NCI-H1694 (cell line): ENCODE results near the gene BCAS3.

Experiments used
- DNase-seq: peaks from one replicate; lab custom pipeline; 2025; lab: John Stamatoyannopoulos, UW

BCAS3 gene

DNA sequence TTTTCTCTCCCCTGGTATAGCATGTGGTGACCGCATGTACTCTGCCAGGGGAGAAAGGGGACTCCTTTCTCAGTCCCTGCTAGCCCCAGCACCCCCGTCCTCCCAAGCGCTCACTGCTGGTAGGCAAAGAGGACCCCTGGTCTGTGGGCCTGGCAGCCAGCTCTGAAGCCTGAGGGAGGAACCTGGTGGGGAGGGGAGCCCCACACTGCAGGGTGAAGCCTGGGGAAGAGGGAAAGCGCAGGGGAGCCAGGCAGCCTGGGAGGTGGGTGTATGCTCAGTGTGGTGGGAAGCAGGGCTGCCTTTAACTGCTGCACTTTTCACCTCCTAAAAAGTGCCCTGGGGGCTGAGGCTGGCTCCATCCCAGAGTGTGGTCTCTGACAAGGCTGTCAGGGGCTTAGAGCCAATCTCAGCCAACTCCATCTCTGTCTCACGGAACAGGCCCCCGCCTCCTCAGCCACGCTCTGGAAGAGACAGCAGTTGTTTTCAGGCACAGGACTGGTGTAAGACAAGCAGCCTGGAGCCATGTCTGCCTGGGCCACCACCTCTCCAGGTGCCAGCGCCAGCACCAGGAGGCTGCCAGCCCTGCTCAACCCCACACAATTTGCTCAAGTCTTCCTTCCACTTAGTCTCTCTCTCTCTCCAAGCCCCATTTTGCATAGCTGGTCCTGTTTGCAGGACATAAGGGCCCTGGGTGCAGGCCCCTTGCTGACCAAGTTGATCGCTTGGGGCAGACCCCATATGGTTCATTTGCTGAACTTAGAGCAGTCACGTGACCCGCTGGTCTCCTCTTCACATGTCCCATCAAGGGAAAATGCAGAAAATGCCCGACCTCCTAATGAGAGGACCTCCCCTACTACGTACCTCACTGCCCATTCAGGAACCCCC lies 707.3 kb downstream of the BCAS3 start:
- DNase-seq: no peak

DNA sequence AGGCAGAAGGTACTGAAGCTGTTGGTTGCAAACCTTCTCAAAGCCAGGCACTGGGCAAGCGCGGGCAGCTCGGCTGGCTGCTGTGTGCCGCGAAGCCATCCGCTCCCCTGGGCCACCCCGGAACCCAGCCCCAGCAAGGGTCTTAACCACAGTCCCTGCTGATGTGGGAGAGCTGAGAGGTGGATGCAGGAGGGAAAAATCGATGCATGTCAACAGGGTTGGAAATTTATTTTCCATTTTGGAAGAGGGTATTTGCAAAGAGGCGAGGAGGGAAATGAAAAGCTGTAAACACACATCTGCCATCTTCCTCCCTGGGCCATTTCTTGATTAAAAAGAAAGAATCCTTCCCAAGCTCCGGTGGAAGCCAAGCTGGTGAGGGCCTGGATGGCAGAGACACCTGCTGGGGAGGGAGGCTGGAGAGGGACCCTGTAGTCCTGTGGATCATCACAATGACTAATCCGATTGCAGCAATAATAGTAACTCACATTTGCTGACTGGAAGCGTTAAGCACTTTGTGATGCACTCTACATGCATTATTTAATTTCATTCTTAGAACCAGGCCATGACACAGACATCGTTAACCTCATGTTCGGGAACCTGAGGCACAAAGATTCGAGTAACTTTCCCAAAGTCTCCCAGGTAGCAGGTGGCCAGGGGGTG lies 708.1 kb downstream of the BCAS3 start:
- no peak for DNase-seq

DNA sequence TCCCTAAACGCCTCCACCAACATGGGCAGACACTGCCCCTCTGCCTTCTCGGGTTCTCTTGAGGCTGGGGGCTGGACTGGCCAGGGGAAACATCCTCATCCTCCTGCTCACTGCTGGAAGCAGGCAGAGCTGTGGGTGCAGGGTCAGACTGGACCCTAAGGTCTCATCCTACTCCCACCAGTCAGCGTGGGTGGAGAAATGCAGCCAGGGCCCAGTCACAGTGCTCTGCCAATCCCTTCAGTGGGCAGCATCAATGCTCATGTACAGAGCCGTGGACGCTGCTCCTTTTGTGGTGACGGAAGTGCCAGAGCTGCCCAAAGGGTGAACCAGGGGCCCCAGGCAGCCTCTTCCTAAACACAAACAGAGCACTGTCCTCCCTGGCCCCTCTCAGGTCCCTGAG lies 708.6 kb downstream of the BCAS3 start:
- DNase-seq: no peak

DNA sequence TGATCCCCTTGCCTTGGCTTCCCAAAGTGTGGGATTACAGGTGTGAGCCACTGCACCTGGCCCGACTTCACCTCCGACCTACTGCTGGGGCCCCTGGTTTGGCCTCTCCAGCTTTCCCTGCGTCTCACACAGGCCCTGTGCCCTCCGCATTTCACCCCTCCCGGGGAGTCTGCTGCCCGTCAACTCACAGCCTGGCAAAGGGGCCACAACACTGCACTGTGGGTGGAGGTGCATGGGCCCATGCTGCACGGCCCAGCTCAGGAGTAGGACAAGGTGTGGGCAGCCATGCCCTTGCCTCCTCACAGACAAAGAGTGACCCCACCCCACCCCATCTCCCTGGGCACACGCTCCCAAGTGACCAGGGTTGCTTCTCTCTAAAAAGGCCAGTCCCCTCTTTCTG lies 709.4 kb downstream of the BCAS3 start:
- no peak for DNase-seq

DNA sequence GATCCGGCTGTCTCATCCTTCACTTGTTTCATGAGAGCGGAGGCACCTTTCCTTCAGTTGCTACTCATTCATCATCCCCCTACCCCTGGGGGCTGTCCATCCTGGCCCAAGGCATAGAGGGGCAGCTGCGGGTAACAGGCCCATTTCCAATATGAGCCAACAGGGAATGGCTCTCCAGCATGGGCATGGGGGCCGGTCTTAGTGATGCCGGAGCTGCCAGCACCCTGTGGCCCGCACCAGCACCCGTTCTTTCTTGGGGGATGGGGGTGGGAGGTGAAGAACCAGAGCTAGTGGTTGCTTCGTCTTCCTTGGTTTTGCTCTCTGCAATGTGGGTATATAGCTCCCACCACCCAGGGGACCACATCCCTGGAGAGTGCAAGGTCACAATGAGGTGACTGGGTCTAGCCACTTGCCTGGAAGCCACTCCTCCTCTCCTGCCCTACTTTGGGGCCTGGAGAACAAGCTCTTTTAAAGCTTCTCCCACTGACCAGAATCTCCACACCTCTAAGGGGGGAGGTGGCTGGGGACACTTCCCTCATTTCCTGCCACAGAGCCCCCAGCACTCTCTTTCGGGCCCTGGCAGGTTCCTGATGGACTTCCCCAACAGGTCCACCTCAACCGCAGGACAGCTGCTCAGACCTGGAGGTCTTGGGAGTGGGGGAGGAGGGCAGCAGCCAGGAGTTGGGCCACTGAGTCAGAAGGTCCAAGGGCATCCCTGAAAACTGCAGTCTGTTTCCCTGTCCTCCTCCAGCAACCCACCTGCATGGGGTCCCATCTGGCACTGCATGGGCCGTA lies 710.1 kb downstream of the BCAS3 start:
- DNase-seq: no peak

DNA sequence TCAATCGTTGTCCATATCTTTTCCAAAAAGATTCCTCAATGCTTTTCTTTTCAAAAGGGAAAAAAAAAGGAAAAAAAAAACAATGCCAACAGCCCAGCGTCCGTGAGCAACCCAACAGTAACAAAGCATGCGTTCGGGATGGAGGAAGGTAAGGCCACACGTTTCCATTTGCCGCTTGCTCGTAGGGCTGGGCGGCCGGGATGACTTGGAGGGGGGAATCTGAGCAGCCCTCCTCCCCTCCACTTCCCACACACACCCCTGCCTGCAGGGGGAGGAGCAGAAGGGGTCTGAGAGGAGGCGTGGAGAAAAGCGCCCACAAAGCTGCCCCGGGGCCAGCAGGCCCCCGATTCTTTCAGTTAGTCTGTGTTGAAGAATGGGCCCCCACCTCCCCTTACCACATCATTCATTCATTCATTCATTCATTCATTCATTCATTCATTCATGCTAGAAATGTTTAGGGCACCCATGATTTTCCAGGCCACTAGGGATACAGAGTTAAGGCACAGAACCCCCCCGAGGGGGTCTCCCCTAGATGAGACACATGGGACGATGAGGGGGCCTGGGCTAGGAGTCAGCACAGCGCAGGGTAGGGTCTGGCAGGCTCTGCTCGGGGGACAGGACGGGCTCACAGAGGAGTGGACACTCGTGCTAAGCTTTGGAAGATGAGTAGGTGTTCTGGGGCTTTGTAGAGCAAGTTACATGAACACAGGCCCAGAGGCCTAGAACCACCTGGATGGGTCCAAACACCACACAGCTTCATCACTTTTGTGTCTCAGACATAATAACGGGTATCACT lies 711.1 kb downstream of the BCAS3 start:
- no peak for DNase-seq

DNA sequence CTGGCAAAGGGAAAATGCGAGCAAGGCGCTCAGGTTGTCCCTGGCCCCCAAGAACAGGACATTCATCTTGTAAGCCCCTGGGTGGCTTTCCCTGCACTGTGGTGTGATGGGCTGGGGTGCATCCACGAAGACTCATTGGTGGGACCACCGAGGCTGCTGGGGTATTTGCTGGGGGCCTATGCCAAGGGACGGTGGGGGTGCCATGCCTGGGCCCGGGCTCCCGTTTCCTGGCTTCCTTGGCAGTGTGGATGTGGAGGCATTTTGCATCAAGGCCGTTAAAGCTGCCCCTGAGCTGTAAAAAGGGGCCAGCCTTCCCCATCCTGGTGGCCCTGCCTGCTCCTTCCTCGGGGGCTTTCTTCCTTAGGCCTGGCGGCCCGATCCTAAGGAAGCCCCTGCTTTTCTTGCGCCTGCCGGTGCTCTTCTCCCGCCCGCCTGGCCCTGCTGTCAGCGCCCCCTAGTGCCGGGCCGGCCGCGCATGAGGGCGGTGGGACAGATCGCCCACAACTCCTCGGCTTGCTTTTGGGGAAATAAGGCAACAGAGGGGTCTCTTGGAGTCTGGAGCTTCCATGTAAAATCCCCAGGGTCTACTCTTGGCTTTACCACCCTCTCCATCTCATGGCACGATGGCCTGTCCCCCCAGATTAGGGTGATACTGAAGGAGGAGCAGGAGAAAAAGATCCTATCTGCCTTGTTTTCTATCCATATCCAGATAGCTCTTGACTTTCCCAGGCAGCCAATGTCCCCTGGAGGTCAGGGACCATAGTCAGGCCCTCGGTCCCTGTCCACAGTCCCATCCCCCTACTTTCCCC lies 712.2 kb downstream of the BCAS3 start:
- no peak for DNase-seq

DNA sequence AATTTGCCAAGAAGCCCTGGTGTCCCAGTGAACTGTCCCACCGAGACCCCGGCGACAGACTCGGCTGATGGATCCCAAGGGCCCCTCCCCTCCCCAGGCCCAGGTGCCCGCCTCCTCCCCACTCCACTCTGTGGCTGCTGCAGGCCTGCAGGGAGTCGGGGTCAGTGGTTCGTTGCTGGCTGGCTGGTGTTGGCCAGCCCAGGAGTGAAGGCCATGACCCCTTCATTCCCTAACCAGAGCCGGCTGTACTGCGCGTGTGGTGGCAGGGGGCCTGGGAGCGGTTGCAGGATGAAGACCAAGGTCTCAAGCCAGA lies 712.8 kb downstream of the BCAS3 start:
- DNase-seq: no peak

DNA sequence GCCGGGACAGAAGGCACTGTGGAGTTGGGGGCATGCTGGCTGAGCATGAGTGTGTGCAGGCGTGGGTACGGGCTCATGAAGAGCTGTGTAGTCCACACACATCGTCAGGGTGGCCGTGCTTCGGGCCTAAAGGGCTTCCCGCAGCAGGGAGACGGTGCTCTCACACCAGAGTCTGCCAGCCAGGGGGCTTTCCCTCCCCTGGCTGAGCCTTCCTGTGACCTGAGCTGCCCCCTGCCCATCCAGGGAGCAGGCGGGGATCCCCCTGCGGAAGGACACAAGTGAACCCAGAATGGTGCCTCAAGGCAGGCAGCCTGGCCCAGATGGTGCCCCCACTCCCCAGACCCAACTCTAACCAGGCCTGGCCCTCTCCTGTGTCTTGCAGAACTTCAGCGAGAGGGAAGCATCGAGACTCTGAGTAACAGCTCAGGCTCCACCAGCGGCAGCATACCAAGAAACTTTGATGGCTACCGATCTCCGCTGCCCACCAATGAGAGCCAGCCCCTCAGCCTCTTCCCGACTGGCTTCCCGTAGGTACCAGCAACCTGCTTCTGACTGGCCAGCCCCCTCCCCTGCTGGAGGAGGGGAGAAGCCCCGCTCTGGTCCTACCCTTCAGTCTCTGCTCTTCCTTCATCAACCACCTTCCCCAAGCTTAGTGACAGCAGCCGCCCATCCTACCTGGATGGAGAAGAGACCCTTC lies 714.1 kb downstream of the BCAS3 start:
- no peak for DNase-seq

DNA sequence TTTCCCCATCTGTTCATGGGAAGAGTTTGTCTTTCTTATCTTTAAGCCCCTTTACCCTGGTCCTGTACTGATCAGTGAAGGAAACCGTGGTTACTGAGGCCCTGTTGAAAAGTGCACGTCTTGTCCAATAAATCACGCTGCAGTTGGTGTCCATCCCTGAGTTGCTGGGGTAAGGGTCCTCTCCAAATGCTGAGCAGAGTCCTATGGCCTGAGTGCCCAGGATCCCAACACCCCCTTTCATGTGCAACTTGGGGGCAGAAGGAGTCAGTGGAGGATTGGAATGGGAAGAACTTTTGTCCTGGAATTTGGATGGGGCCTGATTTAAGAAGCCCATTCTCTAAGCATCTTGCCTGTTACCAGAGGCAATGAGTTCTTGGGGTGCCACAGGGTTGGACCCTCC lies 715.0 kb downstream of the BCAS3 start:
- no peak for DNase-seq

DNA sequence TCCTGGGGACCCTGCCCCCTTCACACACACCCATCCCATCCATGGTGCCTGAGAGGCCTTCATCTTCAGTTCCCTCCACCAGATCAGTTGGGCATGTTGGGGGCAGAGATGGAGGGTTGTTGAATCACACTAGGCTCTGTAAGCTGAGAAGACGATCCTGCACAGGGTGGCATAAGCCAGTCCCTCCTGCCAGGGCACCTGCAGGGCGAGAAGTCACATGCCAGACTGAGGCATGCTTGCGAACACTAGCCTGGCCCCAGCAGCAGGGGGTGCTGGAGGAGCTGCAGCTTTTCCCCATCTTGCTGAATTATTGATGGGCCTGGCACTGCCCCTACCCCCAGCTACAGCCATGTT lies 715.9 kb downstream of the BCAS3 start:
- no peak for DNase-seq

DNA sequence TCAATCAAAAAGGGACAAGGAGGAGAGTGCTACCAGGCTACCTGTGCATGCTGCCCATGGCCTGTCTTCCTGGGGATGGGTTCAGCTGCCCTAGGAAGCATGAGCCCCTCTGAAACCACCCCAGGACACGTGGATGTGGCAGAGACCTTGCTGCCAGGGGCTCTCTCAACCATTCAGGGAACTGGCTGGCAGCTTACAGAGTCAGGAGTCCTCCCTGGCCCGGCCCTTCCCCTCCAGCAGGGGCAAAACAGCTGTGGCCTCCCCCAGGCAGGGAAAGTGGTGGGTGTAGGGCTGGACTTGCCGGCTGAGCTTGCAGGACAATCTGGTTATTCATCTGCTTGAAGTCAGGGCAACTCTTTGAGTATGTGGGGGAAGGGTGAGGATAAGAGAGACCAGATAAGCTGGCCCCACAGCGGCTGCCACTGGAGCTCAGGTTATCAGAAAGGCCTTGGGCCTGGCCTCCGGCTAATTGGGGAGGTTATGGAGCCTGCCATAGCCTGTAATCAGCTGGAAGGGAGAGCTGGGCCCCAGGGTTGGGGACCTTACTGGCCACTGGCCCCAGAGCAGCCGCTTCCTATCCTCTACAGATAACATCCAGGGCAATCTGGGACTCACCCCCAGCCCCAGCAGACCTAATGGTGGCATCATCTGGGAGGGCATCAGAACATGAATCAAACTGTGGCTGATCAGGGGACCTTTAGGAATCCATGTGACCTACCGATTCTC lies 716.4 kb downstream of the BCAS3 start:
- DNase-seq: no peak

DNA sequence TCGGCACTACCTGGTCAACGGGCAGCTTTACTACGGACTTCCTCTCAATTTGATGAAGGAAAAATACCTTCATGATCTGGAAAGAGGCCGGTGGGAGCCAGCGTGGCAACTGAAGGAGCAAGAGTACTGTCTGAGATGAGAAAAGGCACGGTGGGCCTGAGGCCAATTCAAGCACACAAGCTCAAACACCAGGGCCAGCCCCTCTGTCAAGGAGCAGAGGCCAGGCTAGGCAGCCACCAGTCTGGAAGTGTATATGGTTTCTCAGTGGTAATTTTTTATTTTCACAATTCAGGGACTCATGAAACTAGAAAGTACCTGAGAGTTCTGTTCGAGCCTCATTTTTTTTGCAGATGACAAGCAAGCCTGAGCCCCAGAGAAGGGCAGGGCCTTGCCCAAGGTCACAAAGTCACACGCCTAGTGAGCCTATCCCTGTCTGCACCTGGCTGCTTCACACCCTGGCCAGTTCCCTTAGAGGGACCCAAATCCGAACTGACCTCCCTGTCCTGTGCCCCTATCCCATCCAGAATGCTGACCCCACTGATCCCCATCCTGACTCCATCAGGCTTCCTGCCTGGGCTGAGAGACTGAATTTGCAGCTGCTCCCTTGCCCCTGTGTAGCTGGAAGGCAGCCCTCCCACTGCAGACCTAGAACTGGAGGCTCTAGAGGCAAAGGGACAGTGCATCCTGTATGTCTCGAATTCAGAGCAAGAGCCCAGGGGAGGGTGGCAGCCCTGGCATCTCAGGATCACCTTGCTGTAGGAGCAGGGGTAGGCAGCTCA lies 717.2 kb downstream of the BCAS3 start:
- no peak for DNase-seq

DNA sequence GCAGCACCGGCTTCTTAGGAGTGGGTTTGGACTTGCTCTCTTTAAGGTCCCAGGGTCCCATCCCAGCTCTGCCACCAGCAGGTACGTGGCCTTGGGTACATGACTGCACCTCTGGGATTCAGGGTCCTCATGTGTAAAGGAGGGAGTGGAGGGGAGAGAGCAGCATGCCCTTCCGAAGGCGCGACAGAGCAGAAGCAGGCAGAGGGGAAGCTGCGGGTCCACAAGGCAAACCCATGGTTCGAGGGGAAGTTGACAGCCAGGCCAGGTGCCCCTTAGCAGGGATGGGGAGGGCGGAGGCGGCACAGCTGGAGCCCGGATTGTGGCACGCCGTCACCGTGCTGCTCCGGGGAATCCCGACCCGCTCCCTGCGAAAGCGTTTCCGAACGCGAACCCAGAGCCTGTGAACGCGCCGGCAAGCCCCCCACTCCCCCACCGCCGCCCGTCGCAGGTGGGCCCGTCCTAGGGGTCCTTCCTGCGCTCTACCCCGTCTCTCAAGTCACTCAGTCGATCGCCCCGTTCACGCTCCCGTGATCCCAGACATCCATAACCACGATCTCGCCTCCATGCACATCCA lies 717.8 kb downstream of the BCAS3 start:
- DNase-seq: no peak

DNA sequence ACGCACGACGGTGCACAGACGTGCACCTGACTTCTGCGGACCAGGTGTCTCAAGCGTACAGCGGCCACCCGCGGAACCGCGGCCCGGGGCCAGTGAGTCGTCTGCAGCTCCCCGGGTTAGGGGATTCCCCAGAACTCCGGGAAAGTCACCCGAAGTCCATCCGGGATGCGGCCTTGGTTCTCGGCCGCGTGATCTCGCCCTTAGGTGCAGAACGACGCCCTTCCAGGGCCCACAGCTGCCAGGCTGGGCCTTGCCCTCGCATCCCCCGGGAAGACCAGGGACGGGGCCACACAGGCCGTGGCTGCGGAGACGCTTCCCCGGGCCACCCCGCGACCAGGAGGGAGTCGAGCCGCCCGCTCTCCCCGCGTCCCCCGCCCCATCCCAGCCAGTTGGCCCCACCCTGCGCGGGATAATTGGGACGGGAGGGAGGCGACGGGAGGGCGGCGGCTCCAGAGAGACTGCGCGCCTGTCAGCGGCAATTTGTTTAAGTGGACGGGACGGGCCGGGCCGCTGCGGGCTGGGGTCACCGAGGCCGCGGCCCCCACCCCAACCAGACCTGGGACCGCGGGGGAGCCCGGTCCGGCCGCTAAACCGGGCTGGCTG lies 718.4 kb downstream of the BCAS3 start:
- DNase-seq: no peak

DNA sequence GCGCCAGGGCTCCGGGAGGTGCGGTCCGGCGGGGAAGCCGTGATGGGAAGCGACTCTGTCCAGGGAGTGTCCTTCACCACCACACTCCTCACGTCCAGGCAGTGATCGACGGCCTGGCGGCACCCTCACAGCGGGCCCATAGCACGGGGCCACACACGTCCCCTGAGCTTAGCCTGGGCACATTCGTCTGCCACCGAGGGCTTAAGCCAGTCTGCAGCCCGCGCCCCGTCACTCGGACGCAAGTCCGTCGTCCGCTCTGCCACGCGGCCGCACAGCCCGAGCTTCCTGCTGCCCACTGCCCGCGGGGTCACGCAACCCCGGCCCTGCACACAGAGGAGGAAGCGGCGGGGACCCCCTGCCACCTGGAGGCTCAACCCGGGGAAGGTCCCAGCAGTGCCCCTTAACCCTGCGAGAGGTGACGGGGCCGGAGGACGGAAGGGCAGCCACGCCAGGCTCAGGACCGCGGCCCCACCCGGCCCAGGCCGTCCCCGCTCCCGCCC lies 719.0 kb downstream of the BCAS3 start:
- no peak for DNase-seq

DNA sequence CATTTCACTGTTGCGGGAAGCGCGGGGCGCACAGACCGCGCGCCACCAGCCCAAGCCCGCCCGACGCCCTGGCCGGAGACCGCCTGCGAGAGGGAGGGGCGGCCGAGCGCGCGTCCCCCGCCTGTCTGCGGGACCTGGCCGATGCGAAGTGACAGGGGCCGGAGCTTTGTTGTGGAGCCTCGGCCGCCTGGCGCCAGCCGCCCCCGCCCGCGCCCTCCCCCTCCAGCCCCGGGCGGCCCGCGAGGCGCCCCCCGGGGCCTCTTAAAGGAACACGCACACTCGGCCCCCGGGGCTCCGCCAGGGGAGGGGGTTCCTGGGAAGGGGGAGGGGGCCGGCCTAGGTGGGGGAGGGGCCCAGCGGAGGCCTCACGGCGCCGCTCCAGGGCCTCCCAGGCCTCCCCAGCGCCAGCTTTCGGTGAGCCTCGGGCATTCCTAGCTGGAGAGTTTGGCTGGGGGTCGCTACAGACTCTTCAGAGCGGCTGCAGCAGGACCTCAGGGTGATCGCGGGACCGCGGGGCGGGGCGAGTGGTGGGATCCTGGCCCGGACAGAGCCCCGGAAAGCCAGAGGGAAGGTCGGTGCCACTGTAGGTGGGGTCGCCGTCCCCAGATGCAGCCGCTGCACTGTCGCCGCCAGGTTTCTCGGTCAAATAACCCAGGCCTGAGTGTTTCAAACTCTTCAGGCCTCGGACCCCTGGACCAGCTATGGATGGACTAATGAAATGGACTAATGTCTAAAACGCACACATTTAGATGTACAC lies 719.6 kb downstream of the BCAS3 start:
- no peak for DNase-seq

DNA sequence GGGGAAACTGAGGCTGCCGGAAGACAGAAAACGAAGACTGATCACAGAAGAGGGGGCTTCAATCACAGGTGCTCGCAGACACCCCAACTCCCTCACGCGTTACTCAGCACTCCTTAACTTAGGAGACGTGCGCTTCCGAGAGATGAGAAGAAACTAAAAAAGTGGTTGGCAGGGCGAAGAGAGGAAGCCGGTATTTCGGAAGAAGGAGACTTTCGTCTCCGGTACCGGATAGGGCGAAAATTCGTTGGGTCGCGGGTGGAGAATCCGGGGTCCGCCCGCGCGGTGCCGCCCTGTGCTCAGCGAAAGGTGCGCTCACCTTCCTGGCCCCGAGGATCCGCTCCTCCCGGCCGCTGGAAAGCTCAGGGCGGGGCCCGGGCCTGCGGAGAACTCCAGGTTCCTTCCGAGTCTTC lies 721.1 kb downstream of the BCAS3 start:
- no peak for DNase-seq
